T-helper 2 cell treated with Interferon-gamma antibody and Interleukin-4, amounts not matched to agents 100 ng/mL and 5 ng/mL, for 36 hours (primary cell): ENCODE results near the gene COQ6. TPM values are rescaled to one million over a fixed set of nuclear protein-coding genes. Genes with fewer than 3 reads are reported as not detected.
"Not testable (repeated sequence)": the region's sequence is repeated elsewhere in the genome, so short reads cannot be mapped to it uniquely, and the experiment has no call there.

ENCODE experiments used
- intact Hi-C: fragments of 100-400 bp; cut with micrococcal nuclease; formaldehyde crosslinking; loops from one replicate; pipeline ENCODE4 v1.15.1; 2023
- total RNA-seq: library from RNA; stranded (reverse); gene quantifications from 2 replicates; pipeline ENCODE4 v1.2.3, GENCODE V29; 2022

Gene COQ6
- total RNA-seq, 1 donor from 2014 or later: 17.1 TPM

DNA sequence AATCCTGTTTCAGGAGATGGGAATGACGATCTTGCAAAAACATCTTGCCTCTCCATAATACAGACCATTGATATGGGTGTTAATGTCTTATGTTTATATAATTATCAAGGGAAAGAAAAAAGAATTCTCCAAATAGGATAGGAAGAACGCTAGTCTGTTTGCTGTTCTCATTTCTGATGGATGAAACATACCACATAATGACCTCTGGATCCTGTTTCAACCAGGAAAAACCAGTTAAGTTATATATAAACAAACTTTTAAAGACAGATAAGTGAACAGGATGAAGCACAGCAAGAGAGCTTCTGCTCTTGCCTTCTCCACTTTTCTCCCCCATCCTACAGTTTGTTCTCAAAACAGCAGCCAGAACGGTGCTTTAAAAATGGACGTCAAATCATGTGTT lies 27.8 kb downstream of the COQ6 start:
- intact Hi-C loops: no loop called here

DNA sequence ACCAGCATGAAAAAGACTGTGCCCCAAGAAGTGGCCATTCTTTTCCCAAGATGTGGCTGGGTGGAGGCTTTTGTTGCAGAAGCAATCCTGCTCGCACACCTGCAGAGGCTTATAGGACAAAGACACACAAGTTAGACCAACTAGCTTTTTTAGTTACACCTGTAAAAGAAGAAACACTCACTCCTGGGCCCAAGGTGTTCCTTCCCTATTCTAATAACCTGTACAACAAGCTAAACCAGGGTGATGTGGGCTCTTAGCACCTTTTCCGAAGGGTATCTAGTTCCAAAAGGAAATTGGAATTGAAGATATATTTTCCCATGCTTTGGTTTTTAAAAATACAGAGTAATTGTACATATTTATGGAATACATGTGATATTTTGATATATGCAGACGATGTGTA lies 38.0 kb downstream of the COQ6 start:
- intact Hi-C loops: no loop called here

DNA sequence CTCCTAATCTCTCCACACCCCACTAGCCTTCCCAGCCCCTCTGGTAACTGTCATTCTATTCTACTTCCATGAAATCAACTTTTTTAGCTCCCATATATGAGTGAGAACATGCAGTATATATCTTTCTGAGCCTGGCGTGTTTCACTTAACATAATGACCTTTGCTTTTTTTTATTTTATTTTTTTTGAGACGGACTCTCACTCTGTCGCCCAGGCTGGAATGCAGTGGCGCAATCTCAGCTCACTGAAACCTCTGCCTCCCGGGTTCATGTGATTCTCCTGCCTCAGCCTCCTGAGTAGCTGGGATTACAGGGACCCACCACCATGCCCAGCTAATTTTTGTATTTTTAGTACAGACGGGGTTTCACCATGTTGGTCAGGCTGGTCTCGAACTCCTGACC lies 38.6 kb downstream of the COQ6 start:
- intact Hi-C loops: not testable (repeated sequence)

DNA sequence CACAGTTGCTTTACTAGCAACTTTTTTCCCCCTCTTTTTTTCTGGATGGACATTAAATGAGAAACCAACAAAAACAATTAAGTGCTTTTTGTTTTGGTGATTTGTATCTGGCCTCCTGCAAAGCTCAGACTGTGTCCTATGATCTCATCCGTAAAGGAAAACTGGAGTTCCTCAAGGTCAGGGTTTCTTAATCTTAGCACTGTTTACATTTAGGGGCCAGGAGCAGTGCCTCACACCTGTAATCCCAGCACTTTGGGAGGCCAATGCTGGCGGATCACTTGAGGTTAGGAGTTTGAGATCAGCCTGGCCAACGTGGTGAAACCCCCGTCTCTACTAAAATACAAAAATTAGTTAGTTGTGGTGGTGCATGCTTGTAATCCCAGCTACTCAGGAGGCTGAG lies 41.0 kb downstream of the COQ6 start:
- intact Hi-C loops: no loop called here

DNA sequence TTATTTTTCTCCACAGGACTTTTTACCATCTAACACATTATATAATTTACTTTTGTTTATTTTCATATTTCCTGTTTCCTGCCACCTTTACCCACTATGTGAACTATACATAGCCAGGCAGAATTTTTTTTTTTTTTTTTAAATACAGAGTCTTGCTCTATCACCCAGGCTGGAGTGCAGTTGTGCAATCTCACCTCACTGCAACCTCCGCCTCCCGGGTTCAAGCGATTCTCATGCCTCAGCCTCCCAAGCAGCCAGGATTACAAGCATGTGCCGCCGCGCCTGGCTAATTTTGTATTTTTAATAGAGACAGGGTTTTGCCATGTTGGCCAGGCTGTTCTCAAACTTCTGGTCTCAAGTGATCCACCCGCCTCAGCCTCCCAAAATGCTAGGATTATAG lies 44.8 kb downstream of the COQ6 start:
- intact Hi-C loops: not testable (repeated sequence)

DNA sequence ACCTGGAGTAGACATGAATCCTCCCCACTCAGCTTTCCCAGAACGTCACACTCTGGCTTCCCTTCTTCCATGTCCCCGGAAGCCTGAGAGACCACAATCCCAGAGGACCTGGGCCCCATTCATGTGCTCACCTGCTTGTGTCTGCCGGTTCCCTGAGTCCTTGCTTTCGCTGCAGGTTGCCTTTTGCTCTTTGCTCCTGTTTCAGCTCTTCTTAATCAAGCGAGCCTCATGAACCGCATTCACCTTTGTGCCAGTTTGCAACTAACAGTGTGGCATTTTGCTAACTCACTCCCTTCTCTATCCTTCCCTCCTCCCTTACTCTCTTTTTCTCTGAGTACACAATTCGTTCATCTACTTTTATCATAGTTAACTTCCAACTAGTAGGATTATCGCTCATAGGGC lies 45.9 kb downstream of the COQ6 start:
- intact Hi-C loops: no loop called here

DNA sequence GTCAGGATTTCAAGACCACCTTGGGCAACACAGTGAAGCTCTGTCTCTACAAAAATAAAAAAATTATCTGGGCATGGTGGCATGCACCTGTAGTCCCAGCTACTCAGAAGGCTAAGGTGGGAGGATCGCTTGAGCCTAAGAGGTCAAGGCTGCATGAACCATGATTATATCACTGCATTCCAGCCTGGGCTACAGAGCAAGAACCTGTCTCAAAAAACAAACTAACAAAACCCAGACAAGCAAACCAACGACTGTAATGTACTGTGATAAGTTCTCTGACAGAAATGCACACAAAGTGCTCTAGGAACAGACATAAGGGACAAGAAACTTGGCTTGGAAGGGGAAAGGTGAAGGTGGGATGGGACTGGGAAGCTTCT lies 46.6 kb downstream of the COQ6 start:
- intact Hi-C loops: no loop called here

DNA sequence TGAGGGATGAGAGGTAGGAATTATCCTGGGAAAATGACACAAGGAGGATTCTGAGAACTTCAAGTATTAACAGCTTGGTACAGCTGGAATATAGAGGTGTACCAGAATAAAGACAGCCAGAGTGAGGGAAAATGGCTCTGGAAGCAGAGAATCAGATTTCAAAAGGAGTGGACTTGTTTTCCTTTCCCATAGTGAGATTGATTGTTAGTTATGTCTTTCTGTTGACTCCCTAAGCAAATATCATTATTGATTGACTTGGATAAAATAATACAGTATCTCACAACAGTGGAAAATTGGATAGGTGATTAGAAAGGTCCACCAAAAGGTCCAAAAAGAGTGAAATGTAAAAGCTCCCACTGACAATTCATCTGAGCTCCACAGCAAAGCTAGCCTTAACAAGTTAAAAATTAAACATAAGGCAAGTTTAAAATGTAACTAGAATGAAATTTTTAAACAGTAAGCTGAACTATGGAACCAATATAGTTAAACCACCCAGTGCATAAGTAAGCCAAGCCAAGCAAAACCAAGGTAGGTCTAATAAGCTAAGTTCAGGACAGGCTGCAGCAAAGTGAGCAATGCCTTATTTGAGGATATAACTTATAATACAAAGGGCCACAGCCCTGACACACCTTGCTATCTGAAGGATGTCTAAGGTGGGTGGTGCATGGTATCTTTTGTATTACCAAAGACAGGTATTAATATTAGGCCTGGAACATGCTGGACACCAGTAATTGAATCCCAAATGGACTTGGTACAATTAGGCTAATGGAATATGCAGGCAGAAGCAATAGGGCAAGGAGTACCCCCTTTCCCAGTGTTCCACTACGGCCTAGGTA lies 47.2 kb downstream of the COQ6 start:
- intact Hi-C loops: no loop called here

DNA sequence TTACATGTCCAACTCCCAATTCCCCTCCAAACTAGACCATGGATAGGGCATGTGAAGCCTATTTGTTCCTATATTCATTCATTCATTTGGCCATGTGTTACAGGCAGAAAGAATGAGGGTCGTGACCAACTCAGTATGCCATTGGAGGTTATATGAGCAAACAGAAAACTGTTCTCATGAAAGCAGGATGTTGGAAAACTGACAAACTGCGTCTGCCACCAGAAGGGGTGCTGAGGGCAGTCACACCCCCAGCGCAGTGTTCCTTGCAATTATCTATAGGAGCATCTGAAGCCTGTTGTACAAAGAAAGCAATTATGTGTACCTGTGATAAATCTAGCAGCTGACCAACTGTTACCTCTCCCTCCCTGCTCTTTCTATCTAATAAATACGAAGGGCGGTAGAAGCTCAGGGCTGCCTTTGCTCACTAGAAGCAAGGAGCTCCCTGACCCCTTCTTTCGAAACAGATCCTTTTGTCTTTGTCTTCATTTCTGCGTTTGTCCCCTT lies 47.9 kb downstream of the COQ6 start:
- intact Hi-C loops: no loop called here

DNA sequence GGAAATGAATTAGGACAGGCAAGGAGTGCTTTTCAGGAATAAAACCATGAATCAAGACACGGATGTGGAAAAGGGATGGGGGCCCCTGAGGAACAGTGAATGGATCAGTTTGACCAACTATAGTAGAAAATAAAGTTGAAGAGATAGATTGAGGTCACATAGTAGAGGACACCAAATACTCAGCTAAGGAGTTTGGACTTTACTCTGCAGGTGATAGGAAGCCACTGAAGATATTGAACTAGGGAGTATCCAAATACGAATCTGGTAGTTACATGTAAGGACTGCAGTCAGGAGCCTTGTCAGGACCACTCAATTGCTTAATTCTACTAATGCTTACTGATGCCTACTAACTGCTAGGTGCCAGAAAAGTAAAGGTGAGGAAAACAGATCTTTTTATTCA lies 48.6 kb downstream of the COQ6 start:
- intact Hi-C loops: no loop called here

DNA sequence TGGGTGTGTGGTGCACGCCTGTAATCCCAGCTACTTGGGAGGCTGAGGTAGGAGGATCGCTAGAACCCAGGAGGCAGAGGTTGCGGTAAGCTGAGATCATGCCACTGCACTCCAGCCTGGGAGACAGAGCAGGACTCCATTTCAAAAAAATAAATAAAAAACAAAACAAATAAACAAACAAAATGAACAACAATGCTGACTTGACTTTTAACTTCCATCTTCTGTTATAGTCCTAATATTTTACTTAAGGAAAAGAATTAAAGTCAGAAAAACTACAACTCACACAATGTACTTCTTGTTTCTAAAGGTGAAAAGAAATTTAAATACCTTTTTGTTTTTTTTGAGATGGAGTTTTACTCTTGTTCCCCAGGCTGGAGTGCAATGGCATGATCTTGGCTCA lies 55.6 kb downstream of the COQ6 start:
- intact Hi-C loops: not testable (repeated sequence)

DNA sequence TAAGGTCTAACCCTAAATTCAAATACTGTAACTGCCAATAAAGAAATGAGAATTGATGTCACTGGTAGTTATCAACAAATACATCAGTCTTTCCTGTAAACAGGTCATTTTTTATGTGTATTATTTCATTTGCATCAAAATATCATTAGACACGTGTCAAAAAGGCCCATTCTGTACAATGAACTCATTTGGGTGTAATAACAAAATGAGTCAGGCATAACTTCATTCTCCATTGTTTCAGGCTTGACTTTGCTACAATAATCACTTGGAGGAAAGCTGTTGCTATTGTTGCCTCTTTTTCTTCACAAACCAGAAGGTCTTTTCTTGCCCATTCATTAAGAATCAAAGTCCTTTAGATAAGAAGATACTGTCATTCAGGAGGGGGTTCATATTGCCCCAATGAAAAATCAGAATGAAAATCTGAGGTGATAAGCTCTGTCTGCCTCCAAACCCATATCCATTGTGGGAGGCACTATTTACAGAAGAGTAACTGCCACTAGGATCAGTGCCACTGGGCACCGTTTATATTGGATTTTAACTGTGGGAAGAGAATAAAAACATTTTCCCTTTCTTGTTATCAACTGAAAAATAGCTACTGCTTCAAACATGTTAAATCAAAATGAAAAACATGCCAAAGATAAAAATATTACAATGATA lies 58.9 kb downstream of the COQ6 start:
- intact Hi-C loops: no loop called here

Other genes with a start within 250 kb of the COQ6 start
- 20.6 and 23.0 TPM in 2 replicates for gene PNMA1, start 235.9 kb upstream of the COQ6 start, total RNA-seq
- gene PTGR2, start 98.5 kb upstream of the COQ6 start, total RNA-seq: 0.84 and 0.89 TPM in 2 replicates
- 51.6 and 57.1 TPM in 2 replicates for gene ZNF410, start 63.4 kb upstream of the COQ6 start, total RNA-seq
- gene FAM161B, start 208 bp upstream of the COQ6 start, total RNA-seq: 1.2 and 1.4 TPM in 2 replicates
- 9.4 and 10.5 TPM in 2 replicates for gene ENTPD5, start 69.0 kb downstream of the COQ6 start, total RNA-seq
- gene BBOF1, start 69.0 kb downstream of the COQ6 start, total RNA-seq: 0.48 and 0.75 TPM in 2 replicates
- gene ALDH6A1, start 134.2 kb downstream of the COQ6 start, total RNA-seq: 13.9 and 14.6 TPM in 2 replicates
- 14.7 and 15.6 TPM in 2 replicates for gene LIN52, start 134.7 kb downstream of the COQ6 start, total RNA-seq